Endothelial cell of umbilical vein (primary cell): ENCODE measurements around the gene RAB17. TPM values are rescaled to one million over a fixed set of nuclear protein-coding genes. Genes with fewer than 3 reads are reported as not detected.

Experiments
- BruUV-seq: library from RNA; stranded (reverse); fragments of 400-500 nt; replicated peaks from 2 replicates; lab custom pipeline; 2021; lab: Mats Ljungman, UMichigan
- CTCF ChIA-PET: fragments of 300-600, 350-600 bp; sonication (Branson Sonifier 250); formaldehyde crosslinking; loops from one replicate; lab custom pipeline; 2021; ENCODE audit warnings: antibody characterized with exemption, inconsistent platforms; lab: Charles Lee
- POLR2A ChIA-PET: fragments of 300-600, 350-600 bp; sonication (Branson Sonifier 250); formaldehyde crosslinking; loops from one replicate; lab custom pipeline; 2021; ENCODE audit warnings: antibody characterized with exemption, inconsistent platforms; lab: Charles Lee
- DNase-seq: peaks from one replicate; pipeline ENCODE4 v3.0.0-alpha.2; 2011; ENCODE audit warnings: low read depth, low spot score
- FAIRE-seq: peaks from 2 replicates; lab custom pipeline; 2011; peaks lifted over from hg19 to GRCh38; lab: Jason Lieb, UNC
- H2AFZ ChIP-seq: 2 replicates; pipeline ENCODE4 v1.6.0; 2012; ENCODE audit warnings: low read depth, low read length, control low read depth, inconsistent platforms
- H3K27ac ChIP-seq: 2 replicates; pipeline ENCODE4 v1.5.1; 2011; ENCODE audit warnings: low read depth, mild to moderate bottlenecking, control low read depth, low read length, moderate library complexity; ENCODE audit not compliant: insufficient read depth
- H3K27me3 ChIP-seq, 2 experiments: 2 replicates each; pipeline versions ENCODE4 v1.6.0 to v1.6.1; 2011; ENCODE audit warnings: low read length in 2 of 2, mixed read lengths in 1 of 2; ENCODE audit not compliant: control insufficient read depth in 2 of 2, insufficient read depth in 2 of 2
- H3K36me3 ChIP-seq, 2 experiments: 2 replicates in 1 of 2; 3 replicates in 1 of 2; pipeline ENCODE4 v1.5.1; 2011; ENCODE audit warnings: low read length in 2 of 2, mild to moderate bottlenecking in 1 of 2, moderate library complexity in 1 of 2; ENCODE audit not compliant: control insufficient read depth in 2 of 2, insufficient read depth in 2 of 2; ENCODE audit errors: extremely low read depth in 1 of 2
- H3K4me1 ChIP-seq: 3 replicates; pipeline ENCODE4 v1.5.1; 2011; ENCODE audit warnings: mild to moderate bottlenecking, low read length; ENCODE audit not compliant: control insufficient read depth, insufficient read depth; ENCODE audit errors: extremely low read depth
- H3K4me2 ChIP-seq: 2 replicates; pipeline ENCODE4 v1.6.1; 2011; ENCODE audit warnings: low read length, control low read depth, mixed read lengths; ENCODE audit not compliant: insufficient read depth
- H3K4me3 ChIP-seq, 3 experiments: fragments of 200-600 bp in 1 of 3; sonication (generic), shearing (Covaris generic) in 1 of 3; replicated peaks in 1 of 3; 2 replicates each; pipeline ENCODE4 v1.5.1; 2011 to 2016; ENCODE audit warnings: control low read depth in 3 of 3, low read length in 3 of 3, mild to moderate bottlenecking in 2 of 3, inconsistent platforms in 1 of 3, low read depth in 1 of 3, moderate library complexity in 1 of 3; ENCODE audit not compliant: insufficient read depth in 1 of 3
- H3K79me2 ChIP-seq: 2 replicates; pipeline ENCODE4 v1.6.0; 2012; ENCODE audit warnings: low read length, inconsistent platforms; ENCODE audit not compliant: control insufficient read depth, insufficient read depth
- H3K9ac ChIP-seq: replicated peaks from 2 replicates; pipeline ENCODE3; 2011; ENCODE audit warnings: low read length, control low read depth; ENCODE audit not compliant: insufficient read depth; ENCODE audit errors: extremely low read depth
- H3K9me1 ChIP-seq: replicated peaks from 3 replicates; pipeline ENCODE4 v1.6.0; 2011; ENCODE audit warnings: mild to moderate bottlenecking, low read length; ENCODE audit not compliant: control insufficient read depth, insufficient read depth; ENCODE audit errors: extremely low read depth
- H3K9me3 ChIP-seq: replicated peaks from 2 replicates; pipeline ENCODE4 v1.5.1; 2012; ENCODE audit warnings: low read length, inconsistent platforms; ENCODE audit not compliant: control insufficient read depth, insufficient read depth
- H4K20me1 ChIP-seq: replicated peaks from 2 replicates; pipeline ENCODE3; 2011; ENCODE audit warnings: mild to moderate bottlenecking, low read length; ENCODE audit not compliant: control insufficient read depth, insufficient read depth; ENCODE audit errors: extremely low read depth
- EZH2 ChIP-seq: IDR thresholded peaks from 2 replicates; pipeline ENCODE4 v1.6.1; 2012; ENCODE audit warnings: borderline replicate concordance, low read depth, mild to moderate bottlenecking, moderate library complexity, low read length, inconsistent platforms; ENCODE audit not compliant: severe bottlenecking
- FOS ChIP-seq: IDR thresholded peaks from 2 replicates; pipeline ENCODE4 v1.6.1; 2011; ENCODE audit warnings: mild to moderate bottlenecking, low read length, moderate library complexity, borderline replicate concordance; ENCODE audit not compliant: insufficient read depth
- GATA2 ChIP-seq: IDR thresholded peaks from 2 replicates; pipeline ENCODE4 v1.7.0; 2011; ENCODE audit warnings: low read depth, mild to moderate bottlenecking, moderate library complexity, mixed read lengths, low read length; ENCODE audit not compliant: insufficient read length, insufficient read depth
- JUN ChIP-seq: IDR thresholded peaks from 2 replicates; pipeline ENCODE4 v1.6.1; 2011; ENCODE audit warnings: borderline replicate concordance, low read depth; ENCODE audit not compliant: insufficient read length, insufficient read depth
- MYC ChIP-seq: IDR thresholded peaks from one replicate; pipeline ENCODE4 v1.6.1; 2011; ENCODE audit warnings: mild to moderate bottlenecking, low read depth, low read length
- POLR2A ChIP-seq: IDR thresholded peaks from 2 replicates; pipeline ENCODE4 v1.6.1; 2012; ENCODE audit warnings: low read depth, mild to moderate bottlenecking, control low read depth, low read length
- POLR2AphosphoS5 ChIP-seq: IDR thresholded peaks from 2 replicates; pipeline ENCODE4 v1.6.1; 2012; ENCODE audit warnings: low read depth, mild to moderate bottlenecking, control low read depth, low read length, moderate library complexity; ENCODE audit not compliant: insufficient read depth
- dilution Hi-C: fragments of 300-500 bp; cut with MboI; formaldehyde crosslinking; loops from one replicate; pipeline ENCODE4 v1.15.0; 2019; ENCODE audit warnings: low sequenced_read_pairs; ENCODE audit not compliant: extremely low pct_ligation_motif_present
- intact Hi-C: fragments of 100-400 bp; cut with micrococcal nuclease; formaldehyde crosslinking; loops from one replicate; pipeline ENCODE4 v1.10.0; 2022
- polyA plus RNA-seq, 4 experiments: library from polyadenylated mRNA; depleted of rRNA in 3 of 4; stranded (reverse) in 3 of 4; unstranded in 1 of 4; fragments of >200 nt; gene quantifications; 2 replicates each; pipeline versions ENCODE4 v1.2.1 to v1.2.3, GENCODE V29; 2011 to 2012; ENCODE audit warnings: missing spikeins in 1 of 4
- total RNA-seq: library from RNA; stranded (reverse); gene quantifications from 2 replicates; pipeline ENCODE4 v1.2.3, GENCODE V29; 2021
- TF ChIP-seq, protein P1 (sequence below), 2 donors: IDR thresholded peaks; 1 replicate in 1 of 2; 2 replicates in 1 of 2; pipeline ENCODE4 v1.5.1; 2011; ENCODE audit warnings: low read length in 2 of 2, mild to moderate bottlenecking in 2 of 2, moderate library complexity in 2 of 2, control low read depth in 1 of 2, inconsistent platforms in 1 of 2, low read depth in 1 of 2; ENCODE audit not compliant: insufficient read depth in 1 of 2; ENCODE audit errors: extremely low read depth in 1 of 2
- TF ChIP-seq, protein P2 (sequence below): IDR thresholded peaks from 2 replicates; pipeline ENCODE4 v1.6.1; 2011; ENCODE audit not compliant: insufficient read depth, insufficient read length

Gene RAB17
- total and polyA plus RNA-seq, 2 donors (not counting 3 experiments of a cell fraction or from before 2014, with no cell fraction given) = 0.41 to 0.77 TPM

DNA sequence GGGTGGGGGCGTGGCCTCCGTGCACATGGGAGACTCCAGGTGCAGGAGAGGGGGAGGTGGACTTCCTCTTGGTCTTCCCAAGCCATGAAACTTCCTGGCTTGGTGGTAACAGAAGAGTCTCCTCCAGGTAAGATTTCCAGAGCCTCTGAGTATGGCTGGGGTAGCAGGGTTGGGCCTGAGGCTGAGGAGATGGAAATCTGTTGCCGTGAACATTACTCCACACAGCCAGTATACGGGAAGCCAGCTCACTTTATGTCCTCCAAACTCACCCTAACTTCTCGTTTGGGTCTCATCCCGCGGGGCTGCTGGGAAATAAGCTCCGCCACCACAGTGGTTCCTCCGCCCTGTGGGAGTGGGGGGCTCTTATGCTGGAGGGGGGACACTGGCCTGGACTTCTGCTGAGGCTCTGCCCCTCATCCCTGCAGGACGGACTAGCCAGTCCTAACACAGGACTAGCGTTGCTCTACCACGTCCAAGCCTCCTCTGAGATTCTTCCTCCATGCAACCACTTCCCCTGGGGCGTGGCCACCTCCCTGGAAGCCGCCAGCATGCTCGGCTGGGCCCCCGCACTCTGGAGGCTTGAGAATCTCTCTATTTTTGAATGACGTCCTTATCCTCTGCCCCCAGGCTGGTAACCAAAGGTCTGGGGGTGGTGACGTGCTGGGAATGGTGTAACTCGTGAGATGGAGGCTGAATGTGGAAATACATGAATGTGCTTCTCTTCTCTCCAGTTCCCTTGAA lies 777 bp upstream of the RAB17 start:
- H3K36me3 ChIP-seq = no peaks in the 10 kb centered on the region
- no peak overlapping the region for H3K4me3 ChIP-seq
- H3K9me1 ChIP-seq = no peaks in the 10 kb centered on the region
- no peak overlapping the region for H3K4me2 ChIP-seq
- no peak overlapping the region for H3K27ac ChIP-seq
- no peaks in the 10 kb centered on the region for H4K20me1 ChIP-seq
- no peaks in the 10 kb centered on the region for H3K9me3 ChIP-seq
- peaks cover 0 to 2% of the 10 kb centered on the region in 2 experiments for H3K27me3 ChIP-seq
- no peak overlapping the region for H2AFZ ChIP-seq
- TF ChIP-seq MYC = no peak
- TF ChIP-seq, protein P1, sequence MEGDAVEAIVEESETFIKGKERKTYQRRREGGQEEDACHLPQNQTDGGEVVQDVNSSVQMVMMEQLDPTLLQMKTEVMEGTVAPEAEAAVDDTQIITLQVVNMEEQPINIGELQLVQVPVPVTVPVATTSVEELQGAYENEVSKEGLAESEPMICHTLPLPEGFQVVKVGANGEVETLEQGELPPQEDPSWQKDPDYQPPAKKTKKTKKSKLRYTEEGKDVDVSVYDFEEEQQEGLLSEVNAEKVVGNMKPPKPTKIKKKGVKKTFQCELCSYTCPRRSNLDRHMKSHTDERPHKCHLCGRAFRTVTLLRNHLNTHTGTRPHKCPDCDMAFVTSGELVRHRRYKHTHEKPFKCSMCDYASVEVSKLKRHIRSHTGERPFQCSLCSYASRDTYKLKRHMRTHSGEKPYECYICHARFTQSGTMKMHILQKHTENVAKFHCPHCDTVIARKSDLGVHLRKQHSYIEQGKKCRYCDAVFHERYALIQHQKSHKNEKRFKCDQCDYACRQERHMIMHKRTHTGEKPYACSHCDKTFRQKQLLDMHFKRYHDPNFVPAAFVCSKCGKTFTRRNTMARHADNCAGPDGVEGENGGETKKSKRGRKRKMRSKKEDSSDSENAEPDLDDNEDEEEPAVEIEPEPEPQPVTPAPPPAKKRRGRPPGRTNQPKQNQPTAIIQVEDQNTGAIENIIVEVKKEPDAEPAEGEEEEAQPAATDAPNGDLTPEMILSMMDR (IDR thresholded peaks at IDR 0.05; ENCODE audit: extremely low read depth in 1 of 2, insufficient read depth in 1 of 2, low read depth in 1 of 2, low read length in 2 of 2) = no peak
- no peak for TF ChIP-seq POLR2AphosphoS5
- TF ChIP-seq JUN = no peak
- TF ChIP-seq EZH2 = no peak
- no peak for TF ChIP-seq POLR2A
- TF ChIP-seq, protein P2, sequence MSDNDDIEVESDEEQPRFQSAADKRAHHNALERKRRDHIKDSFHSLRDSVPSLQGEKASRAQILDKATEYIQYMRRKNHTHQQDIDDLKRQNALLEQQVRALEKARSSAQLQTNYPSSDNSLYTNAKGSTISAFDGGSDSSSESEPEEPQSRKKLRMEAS = no peak
- no peak for TF ChIP-seq FOS
- TF ChIP-seq GATA2 = no peak
- H3K4me1 ChIP-seq = no peaks in the 10 kb centered on the region
- ChIA-PET CTCF (interaction anchor here (0.9 to 2.0 kb wide), 5 partner anchors 8 to 79 kb away, joined by 3 to 4 read pairs (median 3); no protein-coding TSS in a partner anchor), POLR2A (no interaction called here)
- no peak overlapping the region for H3K9ac ChIP-seq
- H3K79me2 ChIP-seq = no peaks in the 10 kb centered on the region
- FAIRE-seq = no peak
- intact Hi-C loops (no loop called here), dilution Hi-C loops (no loop called here)
- no peak for DNase-seq
- no TSS peak for BruUV-seq
